Renal cortex interstitium (tissue), 11 donors: ENCODE results near the gene KRTAP4-9. TPM values are rescaled to one million over a fixed set of nuclear protein-coding genes. Genes with fewer than 3 reads are reported as not detected.
"Not testable (repeated sequence)": the region's sequence is repeated elsewhere in the genome, so short reads cannot be mapped to it uniquely, and the experiment has no call there.

Source experiments
- DNase-seq, 11 donors: peaks; one replicate each; pipeline ENCODE4 v3.0.0-alpha.2; 2013; ENCODE audit warnings: low read depth in 9 of 11, low spot score in 4 of 11; ENCODE audit errors: extremely low read depth in 1 of 11
- polyA plus RNA-seq, 3 donors: library from polyadenylated mRNA; unstranded; fragments of 120-200 nt; gene quantifications; one replicate each; pipeline ENCODE4 v1.2.1, GENCODE V29; 2013; ENCODE audit not compliant: insufficient read length in 3 of 3

Gene KRTAP4-9
- polyA plus RNA-seq, 3 donors, result not detected

DNA sequence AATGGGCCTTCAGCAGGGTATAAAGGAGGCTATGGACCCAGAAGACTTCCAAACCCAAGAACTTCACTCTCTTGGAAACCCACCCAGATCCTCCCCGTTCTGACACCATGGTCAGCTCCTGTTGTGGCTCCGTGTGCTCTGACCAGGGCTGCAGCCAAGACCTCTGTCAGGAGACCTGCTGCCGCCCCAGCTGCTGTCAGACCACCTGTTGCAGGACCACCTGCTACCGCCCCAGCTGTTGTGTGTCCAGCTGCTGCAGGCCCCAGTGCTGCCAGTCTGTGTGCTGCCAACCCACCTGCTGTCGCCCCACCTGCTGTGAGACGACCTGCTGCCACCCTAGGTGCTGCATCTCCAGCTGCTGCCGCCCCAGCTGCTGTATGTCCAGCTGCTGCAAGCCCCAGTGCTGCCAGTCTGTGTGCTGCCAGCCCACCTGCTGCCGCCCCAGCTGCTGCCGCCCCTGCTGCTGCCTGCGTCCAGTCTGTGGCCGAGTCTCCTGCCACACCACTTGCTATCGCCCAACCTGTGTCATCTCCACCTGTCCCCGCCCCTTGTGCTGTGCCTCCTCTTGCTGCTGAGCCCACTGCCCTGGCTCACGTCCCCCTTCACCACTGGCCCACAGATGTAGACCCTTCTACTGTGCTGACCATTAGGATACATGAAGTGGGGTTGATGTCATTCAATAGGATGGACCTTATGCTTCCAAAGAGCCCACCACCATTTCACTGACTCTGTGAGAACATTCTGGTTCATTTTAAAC is 20.9 kb upstream of the KRTAP4-9 start, which contains the start of gene KRTAP4-7:
TSS of gene KRTAP4-7 (plus strand) at position 51 of the 757 bp plus-strand sequence. CDS start at position 108, 57 bp downstream.
- DNase-seq, result not testable (repeated sequence)

DNA sequence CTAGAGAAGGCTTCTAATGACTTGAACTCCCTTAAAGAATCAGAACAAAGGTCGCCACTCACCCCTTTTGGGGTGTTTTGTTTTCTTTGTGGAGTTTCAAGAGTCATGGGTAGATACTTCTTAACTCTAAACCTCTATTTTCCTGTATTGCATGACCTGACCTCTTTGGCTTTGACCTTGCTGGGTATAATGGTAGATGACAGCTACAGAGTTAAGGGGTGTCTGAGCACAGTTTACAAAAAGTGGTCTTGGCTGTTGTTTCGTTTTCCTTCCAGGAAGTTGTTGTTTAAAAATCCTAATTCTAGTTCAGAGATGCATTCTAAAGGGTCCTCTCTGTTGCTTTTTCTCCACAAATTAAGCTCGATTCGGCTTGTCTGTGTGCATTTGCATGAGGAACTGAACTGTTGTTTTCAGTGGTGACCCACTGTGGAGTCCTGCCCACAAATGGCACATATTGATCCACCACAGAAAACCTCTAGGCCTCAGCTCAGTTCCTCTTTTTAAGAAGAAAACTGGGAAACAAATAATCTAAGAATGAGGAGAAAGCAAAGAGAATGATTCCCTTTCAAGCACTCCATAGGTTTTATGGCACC is 16.3 kb upstream of the KRTAP4-9 start:
- not testable (repeated sequence) for DNase-seq

DNA sequence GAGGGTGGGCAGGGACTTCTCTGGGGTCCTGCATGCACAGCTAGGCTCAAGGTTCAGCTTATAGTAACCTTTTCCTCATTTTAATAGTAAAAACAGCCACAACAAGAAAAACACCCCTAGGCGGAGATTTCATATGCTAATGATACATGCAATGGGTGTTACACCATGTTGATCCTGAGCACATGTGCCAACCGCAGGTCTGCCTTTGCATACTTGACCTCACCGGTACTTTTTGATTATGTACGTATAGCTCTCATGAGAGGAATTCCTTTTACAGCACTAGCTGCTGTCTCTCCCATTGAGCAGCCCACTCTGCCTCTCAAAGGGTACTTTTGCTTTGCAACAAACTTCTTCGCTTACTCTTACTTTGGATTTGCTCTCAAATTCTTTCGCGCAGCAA is 9.1 kb upstream of the KRTAP4-9 start:
- DNase-seq, result no peak

DNA sequence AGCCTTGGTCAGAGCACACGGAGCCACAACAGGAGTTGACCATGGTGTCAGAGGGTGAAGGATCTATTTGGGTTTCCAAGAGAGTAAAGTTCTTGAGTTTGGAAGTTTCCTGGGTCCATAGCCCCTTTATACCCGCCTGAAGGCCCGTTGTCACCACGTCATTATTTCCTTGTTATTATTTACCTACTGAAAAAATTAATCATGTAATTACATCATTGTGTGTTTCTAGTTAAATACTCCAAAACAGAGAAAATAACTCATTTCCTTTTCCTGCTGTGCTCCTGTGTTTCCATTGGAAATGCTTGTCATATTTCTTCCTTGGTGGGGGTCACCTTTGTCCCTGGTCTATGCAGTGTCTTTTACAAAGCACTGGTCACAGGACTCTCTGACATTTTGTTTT is 7.1 kb upstream of the KRTAP4-9 start, which contains the start of gene KRTAP4-8:
TSS of gene KRTAP4-8 (minus strand) at position 101 of the 400 bp plus-strand sequence. CDS start at position 43, 58 bp downstream.
- no peak for DNase-seq

DNA sequence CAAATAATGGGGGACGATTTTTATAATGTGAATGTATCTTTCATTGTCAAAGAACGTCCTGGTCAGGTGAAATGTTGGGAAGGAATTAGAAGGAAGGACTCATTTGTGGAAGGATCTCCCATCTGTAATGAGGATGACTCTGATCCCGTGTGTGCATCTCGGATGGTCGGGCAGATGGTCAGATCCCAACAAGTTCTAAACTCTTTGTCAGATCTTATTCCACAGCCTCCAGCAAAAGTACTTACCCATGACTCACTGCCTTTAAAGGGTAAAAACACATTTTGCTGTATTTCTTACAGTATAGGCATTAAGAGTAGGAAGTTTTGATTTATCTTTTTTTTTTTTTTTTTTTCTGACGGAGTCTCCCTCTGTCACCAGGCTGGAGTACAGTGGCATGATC is 6.7 kb upstream of the KRTAP4-9 start:
- DNase-seq, result no peak

DNA sequence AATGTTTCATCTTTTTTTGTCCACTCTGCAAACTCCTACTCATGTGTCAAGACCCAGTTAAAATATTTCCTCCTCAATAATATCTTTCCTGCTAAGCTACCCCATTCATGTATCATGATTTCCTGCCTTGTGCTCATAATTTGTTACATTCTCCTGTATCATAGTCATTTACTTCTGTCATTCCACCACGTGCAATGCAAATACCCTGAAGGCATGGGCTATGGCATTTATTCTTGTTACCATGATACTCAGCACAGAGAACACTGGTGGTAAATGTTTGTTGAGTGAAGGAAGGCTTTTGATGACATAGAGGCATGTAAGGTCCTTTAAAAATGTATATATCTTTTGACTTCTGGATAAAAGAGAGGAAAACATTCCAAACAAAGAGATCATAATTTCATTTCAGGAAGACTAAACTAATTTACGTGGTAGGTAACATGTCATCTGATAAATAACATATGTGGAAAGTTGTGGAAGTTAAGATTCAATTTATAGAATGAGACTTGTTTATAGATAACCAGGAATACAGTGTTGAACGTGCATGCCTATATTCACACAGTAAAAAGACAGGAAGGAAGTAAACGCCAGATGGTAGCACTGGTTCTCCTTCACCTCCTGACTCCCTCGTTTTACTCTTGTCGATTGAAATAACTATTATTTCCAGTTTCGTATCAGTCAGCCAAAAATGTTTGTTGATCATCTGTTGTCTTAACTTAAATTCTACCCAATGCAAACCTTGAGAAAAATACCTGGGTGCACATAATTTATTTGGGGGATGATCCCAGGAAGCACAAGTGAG is 5.3 kb upstream of the KRTAP4-9 start:
- DNase-seq, result not testable (repeated sequence)

DNA sequence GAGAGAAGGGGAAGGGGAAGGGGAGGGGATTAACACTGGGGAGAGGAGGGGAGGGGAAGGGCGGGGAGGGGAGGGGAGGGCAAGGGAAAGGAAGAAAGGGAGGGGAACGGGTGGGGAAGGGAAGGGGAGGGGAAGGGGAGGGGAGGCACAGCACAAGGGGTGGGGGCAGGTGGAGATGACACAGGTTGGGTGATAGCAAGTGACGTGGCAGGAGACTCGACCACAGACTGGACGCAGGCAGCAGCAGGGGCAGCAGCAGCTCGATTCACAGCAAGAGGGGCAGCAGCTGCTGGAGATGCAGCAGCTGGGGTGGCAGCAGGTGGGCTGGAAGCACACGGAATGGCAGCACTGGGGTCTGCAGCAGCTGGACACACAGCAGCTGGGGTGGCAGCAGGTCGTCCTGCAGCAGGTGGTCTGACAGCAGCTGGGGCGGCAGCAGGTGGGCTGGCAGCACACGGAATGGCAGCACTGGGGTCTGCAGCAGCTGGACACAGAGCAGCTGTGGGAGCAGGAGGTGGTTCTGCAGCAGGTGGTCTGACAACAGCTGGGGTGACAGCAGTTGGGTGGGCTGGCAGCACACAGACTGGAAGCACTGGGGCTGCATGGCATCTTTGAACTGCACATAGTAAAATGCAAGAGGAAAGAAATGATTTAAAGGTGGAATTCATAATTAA is 3.5 kb upstream of the KRTAP4-9 start, which contains the start of gene KRTAP4-16:
TSS of gene KRTAP4-16 (minus strand) at position 624 of the 674 bp plus-strand sequence. CDS start at position 624, 0 bp downstream.
- DNase-seq, result no peak

DNA sequence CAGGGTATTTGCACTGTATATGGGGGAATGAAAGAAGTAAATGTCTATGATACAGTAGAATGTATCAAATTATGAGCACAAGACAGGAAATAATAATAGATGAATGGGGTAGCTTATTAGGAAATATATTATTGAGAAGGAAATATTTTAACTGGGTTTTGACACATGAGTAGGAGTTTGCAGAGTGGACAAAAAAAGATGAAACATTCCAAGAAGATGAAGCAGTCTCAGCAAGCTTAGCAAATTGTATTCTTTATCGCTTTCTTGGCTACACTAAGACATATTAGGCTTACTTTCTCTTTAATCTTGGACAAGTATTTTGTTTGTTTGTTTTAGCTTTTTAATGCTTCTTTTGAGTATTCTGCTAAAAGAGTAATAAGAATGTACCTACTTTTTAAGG is 1.3 kb upstream of the KRTAP4-9 start:
- DNase-seq, result no peak

DNA sequence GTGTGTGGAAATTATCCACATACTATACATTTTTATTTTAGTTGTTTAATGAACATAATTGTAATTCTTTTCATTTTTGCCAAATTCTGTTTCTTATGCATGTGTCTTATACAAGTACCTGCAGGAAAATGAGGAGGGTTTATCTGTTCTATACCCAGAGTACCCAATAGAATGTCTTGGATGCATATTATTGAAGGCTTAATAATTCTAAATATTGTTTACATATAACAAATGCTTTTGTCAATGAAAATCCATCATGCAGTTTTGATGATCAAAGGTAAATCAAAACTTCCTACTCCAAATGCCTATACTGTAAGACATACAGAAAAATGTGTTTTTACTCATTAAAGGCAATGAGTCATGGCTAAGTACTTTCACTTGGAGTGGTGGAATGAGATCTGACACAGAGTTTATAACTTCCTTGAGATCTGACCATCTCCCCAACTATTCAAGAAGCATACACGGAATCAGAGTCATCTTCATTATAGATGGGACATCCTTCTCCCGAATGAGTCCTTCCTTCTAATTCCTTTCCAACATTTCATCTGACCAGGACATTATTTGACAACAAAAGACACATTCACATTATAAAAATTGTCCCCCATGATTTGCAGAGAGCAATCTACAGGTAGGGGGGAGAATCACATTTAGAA is 677 bp upstream of the KRTAP4-9 start:
- not testable (repeated sequence) for DNase-seq

DNA sequence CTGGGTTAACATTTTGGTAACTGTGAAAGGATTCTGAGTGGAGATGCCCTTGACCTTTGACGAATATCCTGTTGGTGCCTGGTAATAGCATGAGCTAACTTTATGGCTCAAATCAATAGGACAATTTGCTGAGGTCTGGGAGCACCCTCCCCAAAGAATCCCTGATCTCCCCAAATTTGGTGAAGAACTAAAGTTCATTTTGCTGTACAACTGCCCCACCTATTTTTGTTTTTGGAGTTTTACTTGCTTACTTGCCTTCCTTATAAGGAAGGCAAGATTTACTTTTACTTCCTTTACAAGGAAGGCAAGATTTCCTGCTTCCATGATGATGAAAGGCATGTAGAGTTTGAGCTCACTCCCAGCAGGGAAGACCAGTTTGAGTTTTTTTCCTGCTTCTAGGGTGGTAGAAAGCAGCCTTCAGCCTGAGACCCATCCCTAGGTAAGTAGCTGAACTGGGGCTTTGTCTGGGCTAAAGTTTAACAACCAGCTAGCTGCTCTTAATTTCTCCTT is 2.8 kb downstream of the KRTAP4-9 start:
- no peak for DNase-seq

DNA sequence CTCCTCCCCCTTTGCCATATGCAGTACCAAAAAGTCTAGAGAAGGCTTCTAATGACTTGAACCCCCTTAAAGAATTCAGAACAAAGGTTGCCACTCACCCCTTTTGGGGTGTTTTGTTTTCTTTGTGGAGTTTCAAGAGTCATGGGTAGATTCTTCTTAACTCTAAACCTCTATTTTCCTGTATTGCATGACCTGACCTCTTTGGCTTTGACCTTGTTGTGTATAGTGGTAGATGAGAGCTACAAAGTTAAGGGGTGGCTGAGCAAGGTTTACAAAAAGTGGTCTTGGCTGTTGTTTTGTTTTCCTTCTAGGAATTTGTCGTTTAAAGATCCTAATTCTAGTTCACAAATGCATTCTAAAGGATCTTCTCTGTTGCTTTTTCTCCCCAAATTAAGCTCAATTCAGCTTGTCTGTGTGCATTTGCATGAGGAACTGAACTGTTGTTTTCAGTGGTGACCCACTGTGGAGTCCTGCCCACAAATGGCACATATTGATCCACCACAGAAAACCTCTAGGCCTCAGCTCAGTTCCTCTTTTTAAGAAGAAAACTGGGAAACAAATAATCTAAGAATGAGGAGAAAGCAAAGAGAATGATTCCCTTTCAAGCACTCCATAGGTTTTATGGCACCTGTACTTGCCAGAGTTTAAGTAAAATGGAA is 3.7 kb downstream of the KRTAP4-9 start:
- not testable (repeated sequence) for DNase-seq

DNA sequence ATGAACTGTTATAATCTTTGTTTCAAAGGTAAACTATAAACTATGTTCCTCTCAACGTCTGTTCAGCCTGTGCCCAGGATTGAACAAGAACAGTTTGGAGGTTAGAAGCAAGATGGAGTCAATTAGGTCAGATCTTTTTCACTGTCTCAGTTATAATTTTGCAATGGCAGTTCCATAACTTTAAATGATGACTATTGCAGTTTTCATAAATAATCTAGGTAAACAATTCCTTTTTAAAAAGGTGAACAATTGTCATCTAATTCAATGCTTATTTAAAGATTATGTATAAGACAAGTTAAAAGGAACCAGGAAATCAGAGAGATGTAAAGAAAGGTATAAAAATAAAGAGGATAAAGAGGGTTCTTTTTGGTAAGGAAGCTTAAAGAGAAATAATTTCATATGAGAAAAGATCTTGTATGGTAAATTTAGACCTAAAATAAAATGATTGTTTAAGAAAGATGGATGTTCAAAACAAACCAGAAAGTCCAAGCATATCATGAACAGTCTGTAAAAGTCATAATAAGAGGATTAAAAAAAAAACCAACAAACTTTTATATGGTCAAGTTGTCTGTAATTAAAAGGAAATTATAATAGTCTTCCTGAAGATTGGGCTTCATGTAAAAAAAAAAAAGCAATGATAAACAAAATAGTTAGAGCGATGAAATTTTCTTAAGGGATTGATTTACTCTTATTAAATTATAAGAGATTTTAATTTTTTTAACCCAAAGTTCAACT is 6.1 kb downstream of the KRTAP4-9 start:
- no peak for DNase-seq

DNA sequence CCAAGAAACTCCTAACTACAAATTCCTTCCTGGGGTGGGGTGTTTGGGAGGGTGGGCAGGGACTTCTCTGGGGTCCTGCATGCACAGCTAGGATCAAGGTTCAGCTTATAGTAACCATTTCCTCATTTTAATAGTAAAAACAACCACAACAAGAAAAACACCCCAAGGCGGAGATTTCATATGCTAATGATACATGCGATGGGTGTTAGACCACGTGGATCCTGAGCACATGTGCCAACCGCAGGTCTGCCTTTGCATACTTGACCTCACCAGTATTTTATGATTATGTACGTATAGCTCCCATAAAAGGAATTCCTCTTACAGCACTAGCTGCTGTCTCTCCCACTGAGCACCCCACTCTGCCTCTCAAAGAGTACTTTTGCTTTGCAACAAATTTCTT is 11.1 kb downstream of the KRTAP4-9 start:
- no peak for DNase-seq

DNA sequence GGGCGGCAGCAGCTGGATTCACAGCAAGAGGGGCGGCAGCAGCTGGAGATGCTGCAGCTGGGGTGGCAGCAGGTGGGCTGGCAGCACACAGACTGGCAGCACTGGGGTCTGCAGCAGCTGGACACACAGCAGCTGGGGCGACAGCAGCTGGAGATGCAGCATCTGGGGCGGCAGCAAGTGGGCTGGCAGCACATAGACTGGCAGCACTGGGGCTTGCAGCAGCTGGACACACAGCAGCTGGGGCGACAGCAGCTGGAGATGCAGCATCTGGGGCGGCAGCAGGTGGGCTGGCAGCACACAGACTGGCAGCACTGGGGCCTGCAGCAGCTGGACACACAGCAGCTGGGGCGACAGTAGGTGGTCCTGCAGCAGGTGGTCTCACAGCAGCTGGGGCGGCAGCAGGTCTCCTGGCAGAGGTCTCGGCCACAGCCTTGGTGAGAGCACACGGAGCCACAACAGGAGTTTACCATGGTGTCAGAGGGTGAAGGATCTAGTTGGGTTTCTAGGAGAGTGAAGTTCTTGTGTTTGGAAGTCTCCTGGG is 12.7 kb downstream of the KRTAP4-9 start, which contains the start of gene KRTAP4-11:
TSS of gene KRTAP4-11 (minus strand) at position 528 of the 541 bp plus-strand sequence. CDS start at position 470, 58 bp downstream.
- DNase-seq, result not testable (repeated sequence)

DNA sequence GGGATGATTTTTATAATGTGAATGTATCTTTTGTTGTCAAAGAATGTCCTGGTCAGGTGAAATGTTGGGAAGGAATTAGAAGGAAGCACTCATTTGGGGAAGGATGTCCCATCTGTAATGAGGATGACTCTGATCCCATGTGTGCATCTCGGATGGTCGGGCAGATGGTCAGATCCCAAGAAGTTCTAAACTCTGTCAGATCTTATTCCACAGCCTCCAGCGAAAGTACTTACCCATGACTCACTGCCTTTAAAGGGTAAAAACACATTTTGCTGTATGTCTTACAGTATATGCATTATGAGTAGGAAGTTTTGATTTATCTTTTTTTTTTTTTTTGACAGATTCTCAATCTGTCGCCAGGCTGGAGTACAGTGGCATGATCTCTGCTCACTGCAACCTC is 13.5 kb downstream of the KRTAP4-9 start:
- DNase-seq, result no peak

DNA sequence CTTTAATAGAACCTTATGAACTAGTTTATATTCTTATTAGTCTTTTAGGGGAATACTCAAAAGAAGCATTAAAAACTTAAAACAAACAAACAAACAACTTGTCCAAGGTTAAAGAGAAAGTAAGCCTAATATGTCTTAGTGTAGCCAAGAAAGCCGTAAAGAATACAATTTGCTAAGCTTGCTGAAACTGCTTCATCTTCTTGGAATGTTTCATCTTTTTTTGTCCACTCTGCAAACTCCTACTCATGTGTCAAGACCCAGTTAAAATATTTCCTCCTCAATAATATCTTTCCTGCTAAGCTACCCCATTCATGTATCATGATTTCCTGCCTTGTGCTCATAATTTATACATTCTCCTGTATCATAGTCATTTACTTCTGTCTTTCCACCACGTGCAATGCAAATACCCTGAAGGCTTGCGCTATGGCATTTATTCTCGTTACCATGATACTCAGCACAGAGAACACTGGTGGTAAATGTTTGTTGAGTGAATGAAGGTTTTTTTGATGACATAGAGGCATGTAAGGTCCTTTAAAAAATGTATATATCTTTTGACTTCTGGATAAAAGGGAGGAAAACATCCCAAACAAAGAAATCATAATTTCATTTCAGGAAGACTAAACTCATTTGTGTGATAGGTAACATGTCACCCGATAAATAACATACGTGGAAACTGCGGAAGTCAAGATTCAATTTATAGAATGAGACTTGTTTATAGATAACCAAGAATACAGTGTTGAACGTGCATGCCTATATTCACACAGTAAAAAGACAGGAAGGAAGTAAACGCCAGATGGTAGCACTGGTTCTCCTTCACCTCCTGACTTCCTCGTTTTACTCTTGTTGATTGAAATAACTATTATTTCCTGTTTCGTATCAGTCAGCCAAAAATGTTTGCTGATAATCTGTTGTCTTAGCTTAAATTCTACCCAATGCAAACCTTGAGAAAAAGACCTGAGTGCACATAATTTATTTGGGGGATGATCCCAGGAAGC is 14.8 kb downstream of the KRTAP4-9 start:
- DNase-seq, result not testable (repeated sequence)
